Panc1 (cell line): ENCODE data around the gene TXNDC9.

Experiments used
- POLR2AphosphoS5 ChIP-seq: IDR thresholded peaks from 2 replicates; pipeline ENCODE4 v1.6.1; 2012; ENCODE audit warnings: mild to moderate bottlenecking, low read depth, low read length, moderate library complexity
- SIN3A ChIP-seq: IDR thresholded peaks from 2 replicates; pipeline ENCODE4 v1.6.1; 2012; ENCODE audit warnings: low read depth, mild to moderate bottlenecking, low read length, moderate library complexity, borderline replicate concordance; ENCODE audit not compliant: insufficient read depth
- TCF7L2 ChIP-seq: IDR thresholded peaks from 2 replicates; pipeline ENCODE4 v1.6.1; 2011; ENCODE audit warnings: mild to moderate bottlenecking, low read depth, low read length, inconsistent platforms
- TF ChIP-seq, protein P1 (sequence below): fragments of 450-650 bp; IDR thresholded peaks from 2 replicates; pipeline ENCODE4 v1.5.1; 2017; ENCODE audit warnings: mild to moderate bottlenecking
- TF ChIP-seq, protein P2 (sequence below), 2 experiments: IDR thresholded peaks; 2 replicates each; pipeline ENCODE4 v1.6.1; 2011 to 2012; ENCODE audit warnings: low read depth in 2 of 2, control low read depth in 1 of 2, low read length in 1 of 2, mild to moderate bottlenecking in 1 of 2, moderate library complexity in 1 of 2; ENCODE audit not compliant: insufficient read depth in 1 of 2

DNA sequence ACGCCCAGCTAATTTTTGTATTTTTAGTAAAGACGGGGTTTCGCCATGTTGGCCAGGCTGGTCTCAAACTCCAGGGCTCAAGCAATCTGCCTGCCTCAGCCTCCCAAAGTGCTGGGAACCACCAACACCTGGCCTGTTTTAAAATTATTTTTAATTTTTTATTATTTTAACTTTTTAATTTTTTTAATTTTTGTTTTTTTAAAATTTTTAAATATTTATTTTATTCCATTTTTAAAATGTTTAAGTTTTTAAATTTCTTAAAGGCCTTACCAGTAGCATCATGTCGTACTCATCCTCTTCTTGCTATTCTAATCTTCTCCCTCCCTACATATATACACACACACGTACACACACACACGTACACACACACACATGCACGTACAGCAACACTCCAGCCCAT is 36.6 kb downstream of the TXNDC9 start:
- TF ChIP-seq, protein P1, sequence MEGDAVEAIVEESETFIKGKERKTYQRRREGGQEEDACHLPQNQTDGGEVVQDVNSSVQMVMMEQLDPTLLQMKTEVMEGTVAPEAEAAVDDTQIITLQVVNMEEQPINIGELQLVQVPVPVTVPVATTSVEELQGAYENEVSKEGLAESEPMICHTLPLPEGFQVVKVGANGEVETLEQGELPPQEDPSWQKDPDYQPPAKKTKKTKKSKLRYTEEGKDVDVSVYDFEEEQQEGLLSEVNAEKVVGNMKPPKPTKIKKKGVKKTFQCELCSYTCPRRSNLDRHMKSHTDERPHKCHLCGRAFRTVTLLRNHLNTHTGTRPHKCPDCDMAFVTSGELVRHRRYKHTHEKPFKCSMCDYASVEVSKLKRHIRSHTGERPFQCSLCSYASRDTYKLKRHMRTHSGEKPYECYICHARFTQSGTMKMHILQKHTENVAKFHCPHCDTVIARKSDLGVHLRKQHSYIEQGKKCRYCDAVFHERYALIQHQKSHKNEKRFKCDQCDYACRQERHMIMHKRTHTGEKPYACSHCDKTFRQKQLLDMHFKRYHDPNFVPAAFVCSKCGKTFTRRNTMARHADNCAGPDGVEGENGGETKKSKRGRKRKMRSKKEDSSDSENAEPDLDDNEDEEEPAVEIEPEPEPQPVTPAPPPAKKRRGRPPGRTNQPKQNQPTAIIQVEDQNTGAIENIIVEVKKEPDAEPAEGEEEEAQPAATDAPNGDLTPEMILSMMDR: no peak
- TF ChIP-seq TCF7L2: no peak
- TF ChIP-seq, protein P2, sequence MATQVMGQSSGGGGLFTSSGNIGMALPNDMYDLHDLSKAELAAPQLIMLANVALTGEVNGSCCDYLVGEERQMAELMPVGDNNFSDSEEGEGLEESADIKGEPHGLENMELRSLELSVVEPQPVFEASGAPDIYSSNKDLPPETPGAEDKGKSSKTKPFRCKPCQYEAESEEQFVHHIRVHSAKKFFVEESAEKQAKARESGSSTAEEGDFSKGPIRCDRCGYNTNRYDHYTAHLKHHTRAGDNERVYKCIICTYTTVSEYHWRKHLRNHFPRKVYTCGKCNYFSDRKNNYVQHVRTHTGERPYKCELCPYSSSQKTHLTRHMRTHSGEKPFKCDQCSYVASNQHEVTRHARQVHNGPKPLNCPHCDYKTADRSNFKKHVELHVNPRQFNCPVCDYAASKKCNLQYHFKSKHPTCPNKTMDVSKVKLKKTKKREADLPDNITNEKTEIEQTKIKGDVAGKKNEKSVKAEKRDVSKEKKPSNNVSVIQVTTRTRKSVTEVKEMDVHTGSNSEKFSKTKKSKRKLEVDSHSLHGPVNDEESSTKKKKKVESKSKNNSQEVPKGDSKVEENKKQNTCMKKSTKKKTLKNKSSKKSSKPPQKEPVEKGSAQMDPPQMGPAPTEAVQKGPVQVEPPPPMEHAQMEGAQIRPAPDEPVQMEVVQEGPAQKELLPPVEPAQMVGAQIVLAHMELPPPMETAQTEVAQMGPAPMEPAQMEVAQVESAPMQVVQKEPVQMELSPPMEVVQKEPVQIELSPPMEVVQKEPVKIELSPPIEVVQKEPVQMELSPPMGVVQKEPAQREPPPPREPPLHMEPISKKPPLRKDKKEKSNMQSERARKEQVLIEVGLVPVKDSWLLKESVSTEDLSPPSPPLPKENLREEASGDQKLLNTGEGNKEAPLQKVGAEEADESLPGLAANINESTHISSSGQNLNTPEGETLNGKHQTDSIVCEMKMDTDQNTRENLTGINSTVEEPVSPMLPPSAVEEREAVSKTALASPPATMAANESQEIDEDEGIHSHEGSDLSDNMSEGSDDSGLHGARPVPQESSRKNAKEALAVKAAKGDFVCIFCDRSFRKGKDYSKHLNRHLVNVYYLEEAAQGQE (IDR thresholded peaks at IDR 0.05; ENCODE audit: insufficient read depth in 1 of 2, low read depth in 2 of 2, low read length in 1 of 2): no peak
- TF ChIP-seq POLR2AphosphoS5: no peak
- TF ChIP-seq SIN3A: no peak
